NCI-H69 (cell line): ENCODE measurements around the gene DPYD.

Experiments
- DNase-seq: peaks from one replicate; lab custom pipeline; 2025; lab: John Stamatoyannopoulos, UW

Gene DPYD

GRCh38 chr1:97841338-97841737, 79.5 kb downstream of the DPYD start:
- DNase-seq: no peak

- peak; percentile 36 for DNase-seq
These were observed 83.7 kb downstream of the DPYD start for GRCh38 chr1:97837161-97837560.

GRCh38 chr1:97834899-97835298, 85.9 kb downstream of the DPYD start:
- peak; percentile 65 for DNase-seq

GRCh38 chr1:97833881-97834280, 87.0 kb downstream of the DPYD start:
- DNase-seq: no peak

GRCh38 chr1:97832481-97832880, 88.4 kb downstream of the DPYD start:
- peak; percentile 87 for DNase-seq

- peak; percentile 94 for DNase-seq
These were observed 92.9 kb downstream of the DPYD start for GRCh38 chr1:97827887-97828286.

- DNase-seq: peak; percentile 92
These were observed 94.0 kb downstream of the DPYD start for GRCh38 chr1:97826820-97827219.

- DNase-seq: no peak
These were observed 96.2 kb downstream of the DPYD start for GRCh38 chr1:97824624-97825023.

GRCh38 chr1:97824200-97824599, 96.6 kb downstream of the DPYD start:
- DNase-seq: no peak

GRCh38 chr1:97820470-97821188, 100.2 kb downstream of the DPYD start:
- DNase-seq: peak; percentile 61

GRCh38 chr1:97816927-97817326, 103.9 kb downstream of the DPYD start:
- peak; percentile 73 for DNase-seq

GRCh38 chr1:97814804-97815203, 106.0 kb downstream of the DPYD start:
- DNase-seq: no peak

GRCh38 chr1:97814121-97814520, 106.7 kb downstream of the DPYD start:
- no peak for DNase-seq

GRCh38 chr1:97812076-97812475, 108.8 kb downstream of the DPYD start:
- DNase-seq: peak; percentile 29

GRCh38 chr1:97806996-97807520, 113.8 kb downstream of the DPYD start:
- DNase-seq: peak; percentile 53

GRCh38 chr1:97806326-97806725, 114.5 kb downstream of the DPYD start:
- no peak for DNase-seq

GRCh38 chr1:97805093-97805492, 115.7 kb downstream of the DPYD start:
- DNase-seq: no peak

GRCh38 chr1:97803026-97803425, 117.8 kb downstream of the DPYD start:
- no peak for DNase-seq

GRCh38 chr1:97802011-97802410, 118.8 kb downstream of the DPYD start:
- DNase-seq: no peak

- DNase-seq: peak; percentile 37
These were observed 123.2 kb downstream of the DPYD start for GRCh38 chr1:97797403-97798183.

- DNase-seq: peak; percentile 57
These were observed 124.1 kb downstream of the DPYD start for GRCh38 chr1:97796711-97797110.

- no peak for DNase-seq
These were observed 128.2 kb downstream of the DPYD start for GRCh38 chr1:97792655-97793054.

- DNase-seq: no peak
These were observed 129.6 kb downstream of the DPYD start for GRCh38 chr1:97791251-97791650.
